H9 (cell line): ENCODE measurements around the gene GPRIN1. TPM values are rescaled to one million over a fixed set of nuclear protein-coding genes. Genes with fewer than 3 reads are reported as not detected.

Source experiments
- DNase-seq: peaks from one replicate; pipeline ENCODE4 v3.0.0-alpha.2; 2017
- H2AFZ ChIP-seq: one replicate; pipeline ENCODE4 v1.6.1; 2013; ENCODE audit warnings: mild to moderate bottlenecking, low read length, control low read depth, moderate library complexity
- H2AK5ac ChIP-seq: 2 replicates; pipeline ENCODE4 v1.6.1; 2013; ENCODE audit warnings: low read length, control low read depth, mixed read lengths; ENCODE audit not compliant: insufficient read length
- H2BK120ac ChIP-seq: one replicate; pipeline ENCODE4 v1.6.1; 2013; ENCODE audit warnings: low read depth, mild to moderate bottlenecking, low read length, control low read depth, inconsistent platforms; ENCODE audit not compliant: poor library complexity, severe bottlenecking
- H2BK12ac ChIP-seq: 2 replicates; pipeline ENCODE4 v1.6.1; 2013; ENCODE audit warnings: low read length, control low read depth, mixed read lengths, low read depth; ENCODE audit not compliant: insufficient read length
- H2BK15ac ChIP-seq: 2 replicates; pipeline ENCODE4 v1.6.1; 2013; ENCODE audit warnings: low read depth, low read length, control low read depth
- H2BK20ac ChIP-seq: one replicate; pipeline ENCODE4 v1.6.1; 2013; ENCODE audit warnings: low read depth, mild to moderate bottlenecking, low read length, control low read depth, inconsistent platforms; ENCODE audit not compliant: poor library complexity, severe bottlenecking
- H2BK5ac ChIP-seq: 2 replicates; pipeline ENCODE4 v1.6.1; 2013; ENCODE audit warnings: low read length, control low read depth, mixed read lengths; ENCODE audit not compliant: insufficient read length
- H3K14ac ChIP-seq: 2 replicates; pipeline ENCODE4 v1.6.1; 2013; ENCODE audit warnings: low read length, control low read depth; ENCODE audit not compliant: insufficient read depth
- H3K18ac ChIP-seq: 2 replicates; pipeline ENCODE4 v1.6.1; 2013; ENCODE audit warnings: low read depth, mild to moderate bottlenecking, mixed read lengths, low read length, control low read depth; ENCODE audit not compliant: insufficient read length
- H3K23ac ChIP-seq: 2 replicates; pipeline ENCODE4 v1.6.1; 2013; ENCODE audit warnings: low read length, control low read depth, mixed read lengths, low read depth; ENCODE audit not compliant: insufficient read length
- H3K23me2 ChIP-seq: 2 replicates; pipeline ENCODE4 v1.6.1; 2013; ENCODE audit warnings: low read depth, mild to moderate bottlenecking, mixed read lengths, low read length, control low read depth; ENCODE audit not compliant: insufficient read length, poor library complexity, severe bottlenecking
- H3K27ac ChIP-seq: 2 replicates; pipeline ENCODE4 v1.5.1; 2013; ENCODE audit warnings: low read length, control low read depth, mixed read lengths, low read depth; ENCODE audit not compliant: insufficient read length
- H3K27me3 ChIP-seq: 2 replicates; pipeline ENCODE4 v1.6.1; 2013; ENCODE audit warnings: low read length, control low read depth, inconsistent platforms; ENCODE audit not compliant: insufficient read depth
- H3K4ac ChIP-seq: 2 replicates; pipeline ENCODE4 v1.6.1; 2013; ENCODE audit warnings: low read depth, mild to moderate bottlenecking, control low read depth, inconsistent platforms, low read length, moderate library complexity
- H3K4me1 ChIP-seq: 2 replicates; pipeline ENCODE4 v1.6.1; 2013; ENCODE audit warnings: low read length, control low read depth, inconsistent platforms; ENCODE audit not compliant: insufficient read depth
- H3K4me2 ChIP-seq: 2 replicates; pipeline ENCODE4 v1.6.1; 2013; ENCODE audit warnings: low read length, control low read depth, mixed read lengths; ENCODE audit not compliant: insufficient read length, insufficient read depth
- H3K56ac ChIP-seq: 2 replicates; pipeline ENCODE4 v1.6.1; 2013; ENCODE audit warnings: low read depth, mild to moderate bottlenecking, mixed read lengths, low read length, control low read depth; ENCODE audit not compliant: insufficient read length
- H3K79me1 ChIP-seq: 2 replicates; pipeline ENCODE4 v1.6.1; 2013; ENCODE audit warnings: low read depth, mild to moderate bottlenecking, moderate library complexity, low read length, control low read depth, inconsistent platforms; ENCODE audit not compliant: insufficient read depth, poor library complexity, severe bottlenecking
- H3K79me2 ChIP-seq: 2 replicates; pipeline ENCODE4 v1.6.1; 2013; ENCODE audit warnings: low read length, control low read depth, inconsistent platforms; ENCODE audit not compliant: insufficient read depth
- H3K9ac ChIP-seq: 2 replicates; pipeline ENCODE4 v1.6.1; 2013; ENCODE audit warnings: low read length, control low read depth, mixed read lengths; ENCODE audit not compliant: insufficient read length; ENCODE audit errors: extremely low read depth
- H3K9me3 ChIP-seq: one replicate; pipeline ENCODE4 v1.6.1; 2013; ENCODE audit warnings: low read depth, low read length, inconsistent platforms; ENCODE audit not compliant: control insufficient read depth
- H3T11ph ChIP-seq: one replicate; pipeline ENCODE4 v1.6.1; 2013; ENCODE audit warnings: mild to moderate bottlenecking, low read length, control low read depth, inconsistent platforms
- H4K20me1 ChIP-seq: one replicate; pipeline ENCODE4 v1.6.1; 2013; ENCODE audit not compliant: control insufficient read depth, insufficient read length, insufficient read depth
- H4K5ac ChIP-seq: 2 replicates; pipeline ENCODE4 v1.6.1; 2013; ENCODE audit warnings: low read depth, mild to moderate bottlenecking, mixed read lengths, low read length, control low read depth; ENCODE audit not compliant: insufficient read length
- H4K8ac ChIP-seq: replicated peaks from 2 replicates; pipeline ENCODE4 v1.6.1; 2013; ENCODE audit warnings: low read length, control low read depth, mixed read lengths, low read depth; ENCODE audit not compliant: insufficient read length
- H4K91ac ChIP-seq: 2 replicates; pipeline ENCODE4 v1.6.1; 2013; ENCODE audit warnings: low read depth, mild to moderate bottlenecking, moderate library complexity, mixed read lengths, low read length, control low read depth; ENCODE audit not compliant: insufficient read length
- H3K27ac Mint-ChIP-seq, 3 experiments: 2 replicates in 2 of 3; 3 replicates in 1 of 3; pipeline ENCODE4 v1.8.0; 2020 to 2021; ENCODE audit warnings: mixed read lengths in 3 of 3, mild to moderate bottlenecking in 1 of 3, moderate library complexity in 1 of 3
- H3K27me3 Mint-ChIP-seq: 2 replicates; pipeline ENCODE4 v1.8.0; 2021; ENCODE audit warnings: low read depth, mild to moderate bottlenecking, moderate library complexity, mixed read lengths
- H3K36me3 Mint-ChIP-seq, 3 experiments: 2 replicates in 2 of 3; 3 replicates in 1 of 3; pipeline ENCODE4 v1.8.0; 2020 to 2021; ENCODE audit warnings: low read depth in 3 of 3, mixed read lengths in 3 of 3; ENCODE audit not compliant: insufficient read depth in 1 of 3
- H3K4me1 Mint-ChIP-seq, 2 experiments: 2 replicates each; pipeline ENCODE4 v1.8.0; 2020; ENCODE audit warnings: mixed read lengths in 2 of 2
- H3K4me3 Mint-ChIP-seq, 2 experiments: 2 replicates in 1 of 2; 3 replicates in 1 of 2; pipeline ENCODE4 v1.8.0; 2020 to 2021; ENCODE audit warnings: mild to moderate bottlenecking in 2 of 2, mixed read lengths in 2 of 2, moderate library complexity in 1 of 2
- H3K9me3 Mint-ChIP-seq, 2 experiments: 2 replicates in 1 of 2; 3 replicates in 1 of 2; pipeline ENCODE4 v1.8.0; 2020; ENCODE audit warnings: mild to moderate bottlenecking in 2 of 2, mixed read lengths in 2 of 2, moderate library complexity in 1 of 2
- CTCF ChIP-seq: fragments of 200-600 bp; sonication (generic); conservative IDR thresholded peaks from 3 replicates; pipeline ENCODE4 v1.8.0; 2021; ENCODE audit warnings: antibody characterized with exemption, mild to moderate bottlenecking
- WGBS: extraction: QIAGEN DNeasy Blood & Tissue Kit; methylation state at CpG from one replicate; pipeline ENCODE4 v1.1.7; 2013; ENCODE audit warnings: missing lambda C conversion rate, low lambda C conversion rate, mixed read lengths; ENCODE audit not compliant: insufficient read length; ENCODE audit errors: extremely low coverage; 5-methylcytosine and 5-hydroxymethylcytosine counted together
- total RNA-seq: library from RNA; stranded (reverse); gene quantifications from 2 replicates; pipeline ENCODE4 v1.2.1, GENCODE V29; 2021

GPRIN1 gene
- total RNA-seq, 1 experiment from 2014 or later, result 10.8 TPM

DNA sequence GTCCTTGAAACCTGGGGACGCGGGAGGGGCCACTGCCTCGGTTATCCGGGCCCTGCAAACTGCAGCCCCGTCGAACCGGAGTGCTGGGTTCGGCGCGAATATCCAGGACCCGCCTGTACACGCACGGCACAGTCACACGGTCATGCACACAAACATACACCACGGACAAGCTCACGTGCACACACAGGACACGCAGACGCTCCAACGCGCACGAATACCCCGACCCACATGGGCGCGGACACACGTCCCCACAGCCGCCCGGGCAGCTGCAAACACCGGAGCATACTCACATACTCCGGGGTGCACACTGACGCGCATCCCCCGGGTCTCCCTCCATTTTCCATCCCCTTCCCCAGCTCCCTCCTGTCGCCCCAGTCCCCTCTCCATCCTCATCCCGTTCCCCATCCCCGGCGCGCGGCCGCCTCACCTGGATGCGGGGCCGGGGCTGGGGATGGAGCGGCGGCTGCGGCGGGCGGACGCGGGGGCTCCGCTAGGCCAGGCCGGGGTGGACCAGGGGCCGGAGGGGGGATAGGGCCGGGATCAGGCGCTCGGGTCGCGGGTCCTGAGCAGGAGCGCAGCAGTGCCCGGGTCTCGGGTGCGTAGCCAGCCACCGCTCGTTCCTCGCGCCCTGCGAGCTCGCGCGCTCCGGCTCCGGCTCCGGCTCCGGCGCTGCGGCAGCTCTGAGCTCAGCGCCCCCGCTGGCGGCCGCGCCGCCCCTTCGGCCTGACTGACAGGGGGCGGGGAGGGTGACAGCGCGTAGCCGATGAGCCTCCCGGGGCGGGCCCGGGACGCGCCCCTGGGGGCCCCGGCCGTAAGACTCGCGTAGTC lies 20.1 kb upstream of the GPRIN1 start, which contains the start of the genes EIF4E1B and SNCB:
Gene EIF4E1B (plus strand): TSS at position 823 of the 828 bp plus-strand sequence. CDS start 12,113 bp downstream, outside the sequence.
Gene SNCB (minus strand): TSS at position 682 of the 828 bp plus-strand sequence. CDS start 880 bp downstream, outside the sequence.
- Histone ChIP-seq H3K18ac (no peak within 1 kb of the TSS), H2BK12ac (no peak within 1 kb of the TSS), H3T11ph (no peak within 1 kb of the TSS), H3K4ac (no peak within 1 kb of the TSS), H2AFZ (no peak within 1 kb of the TSS), H2AK5ac (no peak within 1 kb of the TSS), H3K23ac (no peak within 1 kb of the TSS), H4K20me1 (no peaks in the 10 kb centered on the region), H4K8ac (no peak within 1 kb of the TSS), H2BK5ac (no peak within 1 kb of the TSS), H3K79me2 (no peaks in the 10 kb centered on the region), H4K91ac (no peak within 1 kb of the TSS), H3K4me2 (peak within 1 kb of the TSS; percentile 93), H2BK120ac (no peak within 1 kb of the TSS), H2BK20ac (no peak within 1 kb of the TSS), H3K79me1 (no peaks in the 10 kb centered on the region), H3K14ac (no peak within 1 kb of the TSS), H2BK15ac (no peak within 1 kb of the TSS), H3K9me3 (no peaks in the 10 kb centered on the region), H3K27me3 (peaks cover 6% of the 10 kb centered on the region; the same call in 1 of the 2 replicates), H3K56ac (no peak within 1 kb of the TSS), H4K5ac (no peak within 1 kb of the TSS), H3K27ac (no peak within 1 kb of the TSS), H3K23me2 (peaks cover 8% of the 10 kb centered on the region), H3K4me1 (no peaks in the 10 kb centered on the region), H3K9ac (no peak within 1 kb of the TSS)
- H3K27me3 Mint-ChIP-seq, result peaks cover 84% of the 10 kb centered on the region
- 0 out of 7 replicates have a peak within 1 kb of the TSS, but pooled peaks of 1 of the 3 experiments have one; percentile 2 for H3K27ac Mint-ChIP-seq
- no CpG with 5 or more reads among the region's 94 CpGs for WGBS
- TF ChIP-seq CTCF, result no peak
- peak within 1 kb of the TSS; percentile 59 to 86 for H3K4me3 Mint-ChIP-seq
- DNase-seq, result peak; percentile 71
- peaks cover 0 to 3% of the 10 kb centered on the region in 2 experiments; a peak in 2 of 5 replicates for H3K9me3 Mint-ChIP-seq
- peaks cover 0 to 3% (median 0%) of the 10 kb centered on the region in 3 experiments; a peak in 3 of 7 replicates for H3K36me3 Mint-ChIP-seq
- H3K4me1 Mint-ChIP-seq, result peaks cover 24 to 44% of the 10 kb centered on the region in 2 experiments
